GM20000 (cell line): ENCODE measurements around the gene TGFB1I1.
A peak's percentile ranks its signal among the peaks of the same experiment; 100 is the strongest.

Experiments
- DNase-seq: peaks from one replicate; pipeline ENCODE4 v3.0.0; 2012; ENCODE audit warnings: low spot score
- TF ChIP-seq, protein P1 (sequence below): IDR thresholded peaks from 2 replicates; pipeline ENCODE4 v1.5.1; 2012; ENCODE audit warnings: mild to moderate bottlenecking, control low read depth; ENCODE audit errors: extremely low read depth, missing control alignments

Gene TGFB1I1

DNA sequence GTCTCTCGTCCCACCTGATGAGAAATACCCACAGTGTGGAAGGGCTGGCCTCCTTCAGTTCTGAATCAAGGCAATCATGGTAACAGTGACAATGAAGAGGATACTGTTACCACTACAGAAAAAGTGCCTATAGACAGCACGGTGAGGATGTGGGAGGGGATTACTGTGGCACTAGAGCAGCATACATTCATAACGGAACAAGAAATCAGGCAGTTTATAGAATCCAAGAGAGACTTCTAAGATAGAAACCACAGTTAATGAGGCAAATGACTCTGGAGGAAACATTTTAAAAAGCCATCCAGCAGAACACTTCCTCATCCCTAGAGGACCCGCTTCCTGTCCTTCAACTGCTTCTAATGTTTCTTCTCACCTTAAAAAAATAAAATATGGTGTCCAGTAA lies 33.5 kb downstream of the TGFB1I1 start:
- no peak for DNase-seq
- TF ChIP-seq, protein P1, sequence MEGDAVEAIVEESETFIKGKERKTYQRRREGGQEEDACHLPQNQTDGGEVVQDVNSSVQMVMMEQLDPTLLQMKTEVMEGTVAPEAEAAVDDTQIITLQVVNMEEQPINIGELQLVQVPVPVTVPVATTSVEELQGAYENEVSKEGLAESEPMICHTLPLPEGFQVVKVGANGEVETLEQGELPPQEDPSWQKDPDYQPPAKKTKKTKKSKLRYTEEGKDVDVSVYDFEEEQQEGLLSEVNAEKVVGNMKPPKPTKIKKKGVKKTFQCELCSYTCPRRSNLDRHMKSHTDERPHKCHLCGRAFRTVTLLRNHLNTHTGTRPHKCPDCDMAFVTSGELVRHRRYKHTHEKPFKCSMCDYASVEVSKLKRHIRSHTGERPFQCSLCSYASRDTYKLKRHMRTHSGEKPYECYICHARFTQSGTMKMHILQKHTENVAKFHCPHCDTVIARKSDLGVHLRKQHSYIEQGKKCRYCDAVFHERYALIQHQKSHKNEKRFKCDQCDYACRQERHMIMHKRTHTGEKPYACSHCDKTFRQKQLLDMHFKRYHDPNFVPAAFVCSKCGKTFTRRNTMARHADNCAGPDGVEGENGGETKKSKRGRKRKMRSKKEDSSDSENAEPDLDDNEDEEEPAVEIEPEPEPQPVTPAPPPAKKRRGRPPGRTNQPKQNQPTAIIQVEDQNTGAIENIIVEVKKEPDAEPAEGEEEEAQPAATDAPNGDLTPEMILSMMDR: no peak

DNA sequence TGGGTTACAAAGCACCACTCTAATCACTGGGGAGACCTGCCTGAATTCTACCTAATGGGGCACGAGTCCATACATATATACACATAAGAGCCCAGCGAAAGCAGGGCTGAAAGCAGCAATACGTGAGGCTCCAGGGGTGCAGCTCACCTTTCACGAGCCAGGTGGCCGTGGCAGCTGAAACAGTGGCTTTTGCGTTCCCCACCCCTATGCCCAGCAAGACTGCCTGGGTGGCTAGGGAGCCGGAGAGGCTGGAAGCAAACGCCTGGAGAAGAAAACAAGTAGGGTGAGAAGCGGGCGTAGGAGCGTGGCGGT lies 35.6 kb downstream of the TGFB1I1 start:
- no peak for DNase-seq
- TF ChIP-seq, protein P1: no peak

DNA sequence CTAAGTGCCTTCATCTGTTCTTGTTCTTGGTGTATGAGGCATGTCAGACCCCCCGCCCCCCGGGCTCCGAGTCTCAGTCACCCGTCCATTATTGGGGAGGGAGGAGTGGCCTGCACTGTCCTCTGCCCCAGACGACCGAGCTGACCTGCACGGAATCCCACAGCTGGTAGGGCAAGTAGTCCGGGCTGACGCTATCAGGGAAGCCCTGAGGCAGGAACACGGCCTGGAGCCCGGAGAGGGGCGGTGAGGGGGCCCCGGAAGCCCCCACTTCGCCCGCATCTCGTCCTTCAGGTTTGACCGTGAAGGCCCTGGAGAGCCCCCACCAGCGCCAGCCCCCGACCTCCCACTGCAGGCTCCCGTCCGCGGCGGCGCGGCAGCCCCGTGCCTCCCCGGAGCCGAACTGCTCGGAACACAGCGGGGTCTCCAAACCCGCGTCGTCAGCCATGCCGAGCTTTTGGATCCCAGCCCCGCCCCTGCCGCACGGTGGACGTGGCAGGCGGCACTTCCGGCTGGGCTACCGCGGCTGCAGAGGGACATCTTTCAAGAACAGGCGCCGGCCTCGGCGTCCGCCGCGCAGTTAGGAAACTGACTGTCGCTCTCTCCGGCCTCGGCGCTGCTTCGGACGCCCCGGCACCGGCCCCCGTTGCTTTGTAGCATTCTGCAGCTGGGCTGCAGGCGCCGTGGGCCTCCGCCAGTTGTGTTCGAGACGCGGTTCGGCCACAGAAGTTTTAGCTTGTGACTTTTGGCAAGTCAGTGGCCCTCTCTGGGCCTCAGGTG lies 36.2 kb downstream of the TGFB1I1 start, which contains the start of gene RUSF1:
RUSF1 (minus strand) TSS at position 463 of the 777 bp plus-strand sequence; CDS start at position 445, 18 bp downstream.
- TF ChIP-seq, protein P1: no peak
- peak; percentile 90 for DNase-seq

DNA sequence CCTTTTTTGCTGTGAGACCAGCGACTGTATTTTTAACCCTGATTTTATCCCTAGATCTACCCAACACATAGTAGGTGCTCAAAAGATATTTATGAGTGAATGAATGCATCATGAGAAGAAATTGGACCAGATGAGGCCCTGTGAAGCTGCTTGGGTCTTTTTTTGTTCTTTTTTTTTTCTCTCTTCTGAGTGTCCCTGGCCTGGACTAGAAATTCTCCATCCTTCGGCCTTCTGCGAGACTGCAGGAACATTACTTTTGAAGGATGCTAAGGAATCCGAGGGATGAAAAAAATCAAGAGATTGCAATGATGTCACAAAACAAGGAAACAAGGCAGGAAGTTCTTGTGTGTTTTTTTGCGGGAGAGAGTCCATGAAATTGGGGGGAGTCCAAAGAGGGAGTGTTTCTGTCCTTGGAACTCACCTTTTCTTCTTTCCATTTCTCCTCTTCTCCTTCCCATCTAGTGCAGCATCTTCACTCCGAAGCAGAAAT lies 36.8 kb downstream of the TGFB1I1 start:
- TF ChIP-seq, protein P1: no peak
- DNase-seq: no peak

DNA sequence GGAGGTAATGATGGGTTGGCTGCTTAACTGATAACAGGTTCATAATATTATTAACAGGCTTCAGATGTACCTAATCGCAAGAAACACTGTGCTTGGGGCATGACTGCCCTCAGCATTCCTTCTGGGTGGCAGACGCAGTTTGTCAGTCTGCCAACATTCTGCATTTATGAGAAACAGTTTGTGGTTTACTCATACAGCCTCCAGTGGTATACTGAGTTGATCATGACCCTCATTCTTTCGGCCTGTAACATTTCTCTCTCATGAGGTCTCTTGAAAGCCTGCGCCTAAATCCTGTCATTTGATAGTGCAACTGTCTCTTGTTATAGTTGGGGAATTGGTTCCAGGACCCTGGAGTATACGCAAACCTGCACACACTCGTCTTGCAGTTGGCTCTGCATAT lies 41.2 kb downstream of the TGFB1I1 start:
- TF ChIP-seq, protein P1: no peak
- DNase-seq: no peak

DNA sequence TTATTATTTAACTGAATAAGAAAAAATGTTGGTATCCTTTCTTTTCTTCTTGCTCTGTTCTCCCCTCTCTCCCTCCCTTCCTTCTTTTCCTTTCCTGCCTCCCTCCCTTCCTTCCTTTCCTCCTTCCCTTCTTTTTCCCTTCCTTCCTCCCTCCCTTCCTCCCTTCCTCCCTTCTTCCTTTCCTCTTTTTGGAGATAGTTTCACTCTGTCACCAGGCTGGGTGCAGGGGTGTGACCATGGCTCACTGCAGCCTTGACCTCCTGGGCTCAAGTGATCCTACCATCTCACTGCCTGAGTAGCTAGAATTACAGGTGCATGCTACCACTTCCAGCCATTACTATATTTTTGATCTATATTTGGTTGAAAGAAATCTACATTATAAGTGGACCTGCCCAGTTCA lies 41.9 kb downstream of the TGFB1I1 start:
- DNase-seq: no peak
- TF ChIP-seq, protein P1: no peak

DNA sequence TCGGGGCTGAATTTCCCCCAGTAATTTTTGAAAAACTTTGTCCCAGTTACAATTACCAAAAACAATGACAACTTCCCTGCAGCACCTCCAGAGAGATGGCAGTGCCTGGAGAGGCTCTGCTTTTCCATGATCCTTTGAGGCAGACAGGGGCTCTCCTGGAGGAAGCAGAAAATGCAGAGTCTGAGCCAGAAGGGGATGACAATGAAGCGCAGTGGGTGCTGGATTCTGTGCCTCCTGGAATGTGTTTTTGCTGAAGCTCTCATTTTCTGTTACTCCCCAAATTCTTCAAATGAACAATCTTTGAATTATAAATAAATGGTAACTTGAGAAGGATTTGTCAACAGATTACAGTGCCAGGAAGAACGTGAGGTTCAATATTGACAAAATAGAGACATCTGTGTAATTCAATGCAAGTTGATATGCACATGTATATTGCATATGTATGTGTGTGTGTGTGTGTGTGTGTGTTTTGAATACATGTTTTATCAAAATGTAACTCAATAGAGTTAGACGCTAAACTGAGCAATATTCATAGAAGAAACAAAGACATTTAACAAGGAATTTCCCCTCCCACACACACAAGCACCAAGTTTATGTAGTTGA lies 45.9 kb downstream of the TGFB1I1 start:
- TF ChIP-seq, protein P1: no peak
- DNase-seq: no peak
